GM12878 (cell line): ENCODE results near the gene ADGRV1. TPM values are rescaled to one million over a fixed set of nuclear protein-coding genes. Genes with fewer than 3 reads are reported as not detected.
A peak's percentile ranks its signal among the peaks of the same experiment; 100 is the strongest.

Experiments
- ATAC-seq: fragments of 200-7000 bp; cut with Tn5 transposase; 3 replicates; pipeline ENCODE4 v1.9.1; 2020; ENCODE audit warnings: mild to moderate bottlenecking, moderate library complexity
- Bru-seq: library from RNA; stranded (reverse); fragments of 400-500 nt; gene quantifications from one replicate; lab custom pipeline; 2021; lab: Mats Ljungman, UMichigan
- BruChase-seq, 2 experiments: library from RNA; stranded (reverse); fragments of 400-500 nt; gene quantifications; one replicate each; lab custom pipeline; 2021; lab: Mats Ljungman, UMichigan
- BruUV-seq: library from RNA; stranded (reverse); fragments of 400-500 nt; replicated peaks from 2 replicates; lab custom pipeline; 2021; lab: Mats Ljungman, UMichigan
- CTCF ChIA-PET: fragments of 300-600 bp; sonication (Branson Sonifier 250); formaldehyde crosslinking; extraction: SDS; loops from one replicate; lab custom pipeline; 2021; ENCODE audit warnings: inconsistent platforms; lab: Yijun Ruan, JAX
- POLR2A ChIA-PET: fragments of 350-600 bp; formaldehyde crosslinking; extraction: SDS; loops from one replicate; lab custom pipeline; 2021; ENCODE audit warnings: inconsistent platforms; lab: Charles Lee
- RAD21 ChIA-PET: fragments of 300-600 bp; sonication (Branson Sonifier 250); formaldehyde crosslinking; loops from one replicate; lab custom pipeline; 2023; ENCODE audit warnings: antibody characterized with exemption; ENCODE audit not compliant: unreplicated experiment; lab: Charles Lee
- SMC1A ChIA-PET: fragments of 300-600 bp; sonication (Branson Sonifier 250); formaldehyde crosslinking; loops from one replicate; lab custom pipeline; 2023; ENCODE audit not compliant: unreplicated experiment, uncharacterized antibody; lab: Charles Lee
- DNase-seq: peaks from one replicate; pipeline ENCODE4 v3.0.0-alpha.2; 2011; ENCODE audit warnings: low read depth, low spot score
- FAIRE-seq: peaks from 3 replicates; lab custom pipeline; 2011; peaks lifted over from hg19 to GRCh38; lab: Jason Lieb, UNC
- H2AFZ ChIP-seq: 2 replicates; pipeline ENCODE4 v1.6.0; 2011; ENCODE audit warnings: low read depth, low read length, control low read depth; ENCODE audit not compliant: control insufficient read depth
- H3K27ac ChIP-seq: 2 replicates; pipeline ENCODE4 v1.5.1; 2011; ENCODE audit warnings: control low read depth; ENCODE audit not compliant: control insufficient read depth, insufficient read depth
- H3K27me3 ChIP-seq, 2 experiments: replicated peaks in 1 of 2; 2 replicates each; pipeline versions ENCODE4 v1.6.0 to v1.6.1; 2011; ENCODE audit warnings: low read length in 1 of 2; ENCODE audit not compliant: control insufficient read depth in 2 of 2, insufficient read depth in 2 of 2
- H3K36me3 ChIP-seq, 2 experiments: 2 replicates each; pipeline ENCODE4 v1.5.1; 2011; ENCODE audit warnings: low read length in 1 of 2; ENCODE audit not compliant: control insufficient read depth in 2 of 2, insufficient read depth in 2 of 2
- H3K4me1 ChIP-seq: 2 replicates; pipeline ENCODE4 v1.6.1; 2011; ENCODE audit warnings: mild to moderate bottlenecking, low read length, moderate library complexity, mixed read lengths; ENCODE audit not compliant: control insufficient read depth, insufficient read depth
- H3K4me2 ChIP-seq: 2 replicates; pipeline ENCODE4 v1.6.0; 2011; ENCODE audit warnings: control low read depth; ENCODE audit not compliant: control insufficient read depth, insufficient read depth
- H3K4me3 ChIP-seq: fragments of 200-600 bp; sonication (generic); 2 replicates; pipeline ENCODE4 v1.5.1; 2016
- H3K79me2 ChIP-seq: 2 replicates; pipeline ENCODE4 v1.6.0; 2011; ENCODE audit warnings: low read length; ENCODE audit not compliant: control insufficient read depth, insufficient read depth
- H3K9ac ChIP-seq: 2 replicates; pipeline ENCODE4 v1.8.0; 2011; ENCODE audit warnings: low read length, control low read depth, mixed read lengths; ENCODE audit not compliant: control insufficient read depth, insufficient read depth
- H3K9me3 ChIP-seq: replicated peaks from 3 replicates; pipeline ENCODE4 v1.5.1; 2011; ENCODE audit warnings: mild to moderate bottlenecking, low read length; ENCODE audit not compliant: control insufficient read depth, insufficient read depth
- H4K20me1 ChIP-seq: 2 replicates; pipeline ENCODE4 v1.6.0; 2011; ENCODE audit not compliant: control insufficient read depth, insufficient read depth
- ATF7 ChIP-seq: fragments of 450-650 bp; IDR thresholded peaks from 2 replicates; pipeline ENCODE4 v1.6.1; 2016; ENCODE audit warnings: low read depth, mild to moderate bottlenecking
- BCL11A ChIP-seq: IDR thresholded peaks from 2 replicates; pipeline ENCODE4 v1.6.1; 2011; ENCODE audit warnings: low read depth, low read length
- EP300 ChIP-seq, 2 experiments: fragments of 150-350 bp in 1 of 2; IDR thresholded peaks; 2 replicates each; pipeline ENCODE4 v1.6.1; 2011 to 2012; ENCODE audit warnings: low read depth in 2 of 2, low read length in 2 of 2, borderline replicate concordance in 1 of 2, improper control_type of control experiment in 1 of 2, inconsistent platforms in 1 of 2; ENCODE audit not compliant: control insufficient read depth in 1 of 2
- EZH2 ChIP-seq: IDR thresholded peaks from 2 replicates; pipeline ENCODE4 v1.6.1; 2012; ENCODE audit warnings: low read depth, mild to moderate bottlenecking, control low read depth, inconsistent platforms, low read length, borderline replicate concordance; ENCODE audit not compliant: control insufficient read depth
- GABPA ChIP-seq: IDR thresholded peaks from 2 replicates; pipeline ENCODE4 v1.6.1; 2014; ENCODE audit warnings: antibody characterized with exemption, low read depth, mild to moderate bottlenecking, inconsistent platforms
- HDAC6 ChIP-seq: fragments of 200-600 bp; sonication (generic); IDR thresholded peaks from one replicate; pipeline ENCODE4 v1.8.0; 2017; ENCODE audit warnings: antibody characterized with exemption; ENCODE audit not compliant: unreplicated experiment
- IRF4 ChIP-seq: IDR thresholded peaks from 2 replicates; pipeline ENCODE4 v1.6.1; 2011; ENCODE audit warnings: low read depth, low read length
- MTA2 ChIP-seq: fragments of 450-650 bp; IDR thresholded peaks from 2 replicates; pipeline ENCODE4 v1.6.1; 2016; ENCODE audit warnings: low read depth, mild to moderate bottlenecking, moderate library complexity
- MYC ChIP-seq: IDR thresholded peaks from 2 replicates; pipeline ENCODE4 v1.6.1; 2011; ENCODE audit warnings: mild to moderate bottlenecking, low read length, moderate library complexity, inconsistent platforms; ENCODE audit not compliant: insufficient read depth, insufficient replicate concordance, insufficient read length, severe bottlenecking
- POU2F2 ChIP-seq: IDR thresholded peaks from 3 replicates; pipeline ENCODE4 v1.6.1; 2011; ENCODE audit warnings: low read depth, mild to moderate bottlenecking, low read length, borderline replicate concordance
- SUZ12 ChIP-seq: fragments of 200-600 bp; sonication (generic); IDR thresholded peaks from one replicate; pipeline ENCODE4 v1.6.1; 2018; ENCODE audit warnings: antibody characterized with exemption, mild to moderate bottlenecking; ENCODE audit not compliant: unreplicated experiment
- YY1 ChIP-seq: IDR thresholded peaks from 2 replicates; pipeline ENCODE4 v1.6.1; 2011; ENCODE audit warnings: low read depth, mild to moderate bottlenecking, low read length
- WGBS: methylation state at CpG from one replicate; pipeline ENCODE4 v1.1.6; 2016; ENCODE audit warnings: low lambda C conversion rate; ENCODE audit not compliant: insufficient replicate concordance, insufficient coverage; ENCODE audit errors: missing lambda C conversion rate; 5-methylcytosine and 5-hydroxymethylcytosine counted together
- in situ Hi-C: fragments of 300-500 bp; cut with MboI; formaldehyde crosslinking; loops from 9 replicates; pipeline ENCODE4 v1.14.3; 2018; ENCODE audit warnings: mixed read lengths
- intact Hi-C: fragments of 100-400 bp; cut with micrococcal nuclease; formaldehyde crosslinking; loops from one replicate; pipeline ENCODE4 v1.14.2; 2022; ENCODE audit not compliant: unreplicated experiment
- long read RNA-seq, 2 experiments: library from polyadenylated mRNA; unstranded; transcript quantifications; one replicate each; pipeline ENCODE4 v2.0.0, GENCODE V29; 2019 to 2020
- polyA minus RNA-seq, 3 experiments: library from RNA; depleted of rRNA, polyadenylated mRNA; stranded (reverse); fragments of >200 nt; gene quantifications; 2 replicates each; pipeline ENCODE4 v1.2.3, GENCODE V29; 2011
- polyA plus RNA-seq, 11 experiments: library from polyadenylated mRNA; depleted of rRNA in 4 of 11; unstranded in 6 of 11; stranded (reverse) in 5 of 11; fragments of >200 nt; fragmentation: Nextera tagmentation in 4 of 11; fragmentation: Illumina TruSeq in 1 of 11; extraction: Ambion mirVana in 4 of 11; extraction: Trizol in 1 of 11; gene quantifications; 1 replicate in 1 of 11; 2 replicates in 10 of 11; pipeline versions ENCODE4 v1.2.1 to v1.2.3, GENCODE V29; 2011 to 2016; ENCODE audit warnings: inconsistent platforms in 2 of 11, missing spikeins in 2 of 11, low read depth in 1 of 11
- total RNA-seq, 4 experiments: library from RNA; depleted of rRNA in 3 of 4; stranded (reverse); fragments of >200 nt in 3 of 4; fragmentation: Illumina TruSeq in 1 of 4; extraction: Trizol in 1 of 4; gene quantifications; 2 replicates each; pipeline versions ENCODE4 v1.2.1 to v1.2.3, GENCODE V29; 2013 to 2021
- TF ChIP-seq, protein P1 (sequence below): IDR thresholded peaks from 2 replicates; pipeline ENCODE4 v1.6.1; 2012; ENCODE audit warnings: low read depth, low read length, improper control_type of control experiment

The ADGRV1 gene, protein sequence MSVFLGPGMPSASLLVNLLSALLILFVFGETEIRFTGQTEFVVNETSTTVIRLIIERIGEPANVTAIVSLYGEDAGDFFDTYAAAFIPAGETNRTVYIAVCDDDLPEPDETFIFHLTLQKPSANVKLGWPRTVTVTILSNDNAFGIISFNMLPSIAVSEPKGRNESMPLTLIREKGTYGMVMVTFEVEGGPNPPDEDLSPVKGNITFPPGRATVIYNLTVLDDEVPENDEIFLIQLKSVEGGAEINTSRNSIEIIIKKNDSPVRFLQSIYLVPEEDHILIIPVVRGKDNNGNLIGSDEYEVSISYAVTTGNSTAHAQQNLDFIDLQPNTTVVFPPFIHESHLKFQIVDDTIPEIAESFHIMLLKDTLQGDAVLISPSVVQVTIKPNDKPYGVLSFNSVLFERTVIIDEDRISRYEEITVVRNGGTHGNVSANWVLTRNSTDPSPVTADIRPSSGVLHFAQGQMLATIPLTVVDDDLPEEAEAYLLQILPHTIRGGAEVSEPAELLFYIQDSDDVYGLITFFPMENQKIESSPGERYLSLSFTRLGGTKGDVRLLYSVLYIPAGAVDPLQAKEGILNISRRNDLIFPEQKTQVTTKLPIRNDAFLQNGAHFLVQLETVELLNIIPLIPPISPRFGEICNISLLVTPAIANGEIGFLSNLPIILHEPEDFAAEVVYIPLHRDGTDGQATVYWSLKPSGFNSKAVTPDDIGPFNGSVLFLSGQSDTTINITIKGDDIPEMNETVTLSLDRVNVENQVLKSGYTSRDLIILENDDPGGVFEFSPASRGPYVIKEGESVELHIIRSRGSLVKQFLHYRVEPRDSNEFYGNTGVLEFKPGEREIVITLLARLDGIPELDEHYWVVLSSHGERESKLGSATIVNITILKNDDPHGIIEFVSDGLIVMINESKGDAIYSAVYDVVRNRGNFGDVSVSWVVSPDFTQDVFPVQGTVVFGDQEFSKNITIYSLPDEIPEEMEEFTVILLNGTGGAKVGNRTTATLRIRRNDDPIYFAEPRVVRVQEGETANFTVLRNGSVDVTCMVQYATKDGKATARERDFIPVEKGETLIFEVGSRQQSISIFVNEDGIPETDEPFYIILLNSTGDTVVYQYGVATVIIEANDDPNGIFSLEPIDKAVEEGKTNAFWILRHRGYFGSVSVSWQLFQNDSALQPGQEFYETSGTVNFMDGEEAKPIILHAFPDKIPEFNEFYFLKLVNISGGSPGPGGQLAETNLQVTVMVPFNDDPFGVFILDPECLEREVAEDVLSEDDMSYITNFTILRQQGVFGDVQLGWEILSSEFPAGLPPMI (N-terminal part only)
- 128 and 131 TPM in 2 replicates for total RNA-seq (2013; cell fraction: nucleolus; rRNA removed)
- total RNA-seq (2014; rRNA removed): 0.11 and 0.49 TPM in 2 replicates
- 0.22 and 0.32 TPM in 2 replicates for total RNA-seq (2014; rRNA removed; fragmentation: Illumina TruSeq; extraction: Trizol)
- 0.66 and 0.72 TPM in 2 replicates for total RNA-seq (2021)
- polyA plus RNA-seq (2011; ENCODE audit: low read depth): 6.7 TPM
- polyA plus RNA-seq (2011; rRNA removed): 8.1 and 10.2 TPM in 2 replicates
- 2.8 and 3.6 TPM in 2 replicates for polyA plus RNA-seq (2011; cell fraction: cytosol; rRNA removed)
- 13.7 and 17.5 TPM in 2 replicates for polyA plus RNA-seq (2011; cell fraction: nucleus; rRNA removed)
- 8.1 and 8.3 TPM in 2 replicates for polyA plus RNA-seq (2012)
- 0.04 and 0.05 TPM in 2 replicates for polyA plus RNA-seq (2014; fragmentation: Illumina TruSeq; extraction: Trizol)
- under 1 TPM in 1 of 2 experiments, not detected in 1; 0.05 TPM for polyA plus RNA-seq (2014; fragmentation: Nextera tagmentation; extraction: Ambion mirVana)
- 0.08 and 0.27 TPM in 2 replicates for polyA plus RNA-seq (2014; rRNA removed)
- polyA plus RNA-seq (2016; fragmentation: Nextera tagmentation; extraction: Ambion mirVana): under 1 TPM; 0.16 to 0.32 TPM
- 41.5 and 45.1 TPM in 2 replicates for polyA minus RNA-seq (2011; rRNA and poly(A)+ RNA removed)
- polyA minus RNA-seq (2011; cell fraction: cytosol; rRNA and poly(A)+ RNA removed): 4.9 and 5.9 TPM in 2 replicates
- polyA minus RNA-seq (2011; cell fraction: nucleus; rRNA and poly(A)+ RNA removed): 71.4 and 76.3 TPM in 2 replicates
- Bru-seq, nascent RNA: percentile 42 among the genes with signal in this experiment
- BruChase-seq, experiment 1, labeled RNA remaining after a 6-hour chase: percentile 38 among the genes with signal in this experiment
- percentile 40 among the genes with signal in this experiment for BruChase-seq, experiment 2, labeled RNA remaining after a 2-hour chase
- long read RNA-seq, experiment 1: 0 reads
- long read RNA-seq, experiment 2, partial matches to known transcripts: 0 of 1 reads
- long read RNA-seq, experiment 2, other reads (novel, unspliced or antisense): 1 of 1 reads

DNA sequence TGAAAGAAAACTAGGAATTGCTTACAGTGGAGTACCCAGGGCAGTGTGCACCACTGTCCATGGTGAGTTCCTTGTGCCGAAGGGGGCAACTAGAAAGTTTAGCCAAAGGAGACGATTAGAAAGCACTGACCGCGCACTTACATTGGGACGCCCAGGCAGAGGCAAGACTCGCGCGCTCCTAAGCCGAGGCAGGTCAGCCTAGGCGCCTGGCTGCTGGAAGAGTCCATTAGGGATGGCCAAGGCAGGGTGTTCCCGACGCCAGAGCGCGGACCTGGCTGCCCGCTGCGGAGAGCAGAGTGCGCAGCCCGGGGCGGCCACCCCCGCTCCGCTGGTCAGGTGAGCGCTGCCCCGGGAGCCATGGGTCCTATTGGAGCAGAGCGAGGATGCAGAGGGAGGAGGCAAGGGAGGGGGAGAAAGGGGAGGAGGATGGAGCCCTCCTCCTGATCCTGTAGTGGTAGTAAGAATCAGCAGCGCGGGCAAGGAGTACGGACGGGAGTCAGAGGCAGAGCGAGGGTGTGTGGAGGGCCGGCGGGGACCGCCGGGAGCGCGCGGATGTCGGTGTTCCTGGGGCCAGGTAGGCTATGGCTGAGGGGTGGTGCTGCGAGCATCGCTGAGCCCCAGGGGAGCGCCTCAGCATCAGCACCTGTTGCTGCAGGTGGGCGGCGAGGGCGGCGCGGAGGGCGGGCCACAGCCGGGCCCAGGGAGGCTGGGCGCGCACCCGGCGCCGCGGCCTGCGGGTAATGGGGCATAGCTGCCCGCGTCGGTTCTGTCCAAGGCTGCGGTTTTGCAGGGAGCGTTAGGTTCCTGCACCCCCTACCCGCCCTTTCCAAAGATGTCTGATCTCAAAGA lies at the start of gene ADGRV1:
TSS of gene ADGRV1 (plus strand) at position 454 of the 849 bp plus-strand sequence. CDS start at position 553, 99 bp downstream.
- no peaks in the 10 kb centered on the region for H3K79me2 ChIP-seq
- H3K9ac ChIP-seq: no peak within 1 kb of the TSS
- H4K20me1 ChIP-seq: no peaks in the 10 kb centered on the region
- ChIA-PET SMC1A (interaction anchor here (1.4 kb wide), 1 partner anchor 19 kb away, joined by 4 read pairs; no protein-coding TSS in a partner anchor), CTCF (no interaction called here), RAD21 (no interaction called here), POLR2A (no interaction called here)
- H3K27ac ChIP-seq: no peak within 1 kb of the TSS
- ATAC-seq: peak; percentile 37
- intact Hi-C loops (no loop called here), in situ Hi-C loops (no loop called here)
- H2AFZ ChIP-seq: peak within 1 kb of the TSS; percentile 58
- H3K4me1 ChIP-seq: no peaks in the 10 kb centered on the region
- H3K9me3 ChIP-seq: no peaks in the 10 kb centered on the region
- no peak for FAIRE-seq
- 32% methylated on average over 44 of the region's 60 CpGs for WGBS
- H3K4me2 ChIP-seq: peak within 1 kb of the TSS; percentile 79
- peak; percentile 27 for TF ChIP-seq SUZ12
- no peak for TF ChIP-seq IRF4
- TF ChIP-seq, protein P1, sequence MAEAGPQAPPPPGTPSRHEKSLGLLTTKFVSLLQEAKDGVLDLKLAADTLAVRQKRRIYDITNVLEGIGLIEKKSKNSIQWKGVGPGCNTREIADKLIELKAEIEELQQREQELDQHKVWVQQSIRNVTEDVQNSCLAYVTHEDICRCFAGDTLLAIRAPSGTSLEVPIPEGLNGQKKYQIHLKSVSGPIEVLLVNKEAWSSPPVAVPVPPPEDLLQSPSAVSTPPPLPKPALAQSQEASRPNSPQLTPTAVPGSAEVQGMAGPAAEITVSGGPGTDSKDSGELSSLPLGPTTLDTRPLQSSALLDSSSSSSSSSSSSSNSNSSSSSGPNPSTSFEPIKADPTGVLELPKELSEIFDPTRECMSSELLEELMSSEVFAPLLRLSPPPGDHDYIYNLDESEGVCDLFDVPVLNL: no peak
- no peak for TF ChIP-seq GABPA
- no peak for TF ChIP-seq POU2F2
- no peak for TF ChIP-seq ATF7
- no peak for TF ChIP-seq MTA2
- TF ChIP-seq EP300 (IDR thresholded peaks at IDR 0.05; ENCODE audit: borderline replicate concordance in 1 of 2, control insufficient read depth in 1 of 2, low read depth in 2 of 2, low read length in 2 of 2): no peak
- TF ChIP-seq HDAC6: peak; percentile 64
- no peak for TF ChIP-seq MYC
- no peak for TF ChIP-seq BCL11A
- no peak for TF ChIP-seq YY1
- TF ChIP-seq EZH2: no peak
- no peaks in the 10 kb centered on the region for H3K36me3 ChIP-seq
- no TSS peak for BruUV-seq
- peaks cover 3 to 21% of the 10 kb centered on the region in 2 experiments; a peak in 2 of 4 replicates for H3K27me3 ChIP-seq
- DNase-seq: no peak
- peak within 1 kb of the TSS; percentile 43; the same call in 1 of the 2 replicates for H3K4me3 ChIP-seq
